Urothelium cell line (cell line): ENCODE data around the gene CAMKMT.

Experiments
- DNase-seq: peaks from one replicate; pipeline ENCODE4 v3.0.0; 2011; ENCODE audit warnings: low spot score, mixed read lengths
- FAIRE-seq: peaks from 2 replicates; lab custom pipeline; 2011; peaks lifted over from hg19 to GRCh38; lab: Jason Lieb, UNC

Gene CAMKMT

DNA sequence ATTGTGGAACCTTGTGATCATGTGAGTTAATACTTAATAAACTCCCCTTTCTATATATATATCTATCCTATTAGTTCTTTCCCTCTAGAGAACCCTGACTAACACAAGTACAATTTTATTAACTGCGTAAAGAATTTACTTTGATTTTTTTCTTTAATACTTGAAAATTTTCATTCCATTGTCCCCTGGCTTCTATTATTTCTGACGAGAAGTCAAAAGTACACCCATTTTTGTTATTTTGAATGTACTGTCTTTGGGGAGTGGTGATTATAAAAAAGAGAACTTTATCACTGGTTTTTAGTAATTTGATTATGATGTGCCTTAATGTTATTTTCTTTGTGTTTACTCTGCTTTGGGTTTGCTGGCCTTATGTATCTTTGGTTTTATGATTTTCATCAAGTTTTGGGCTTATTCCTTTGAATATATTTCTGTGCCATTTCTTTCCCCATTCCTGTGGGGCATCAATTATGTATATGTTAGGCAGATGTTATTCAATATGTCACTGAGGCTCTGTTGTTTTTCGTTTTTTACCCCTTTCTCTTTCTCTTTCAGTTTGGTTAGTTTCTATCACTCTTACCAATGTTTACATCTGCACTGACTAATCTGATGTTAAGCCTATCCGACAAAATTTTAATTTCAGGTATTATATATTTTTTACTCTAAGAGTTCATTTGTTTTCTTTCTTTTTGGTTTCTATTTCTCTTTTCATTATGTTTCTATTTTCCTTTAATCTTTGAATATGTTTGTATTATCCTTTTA, 271.4 kb downstream of the CAMKMT start:
- FAIRE-seq (no peak), DNase-seq (no peak)

DNA sequence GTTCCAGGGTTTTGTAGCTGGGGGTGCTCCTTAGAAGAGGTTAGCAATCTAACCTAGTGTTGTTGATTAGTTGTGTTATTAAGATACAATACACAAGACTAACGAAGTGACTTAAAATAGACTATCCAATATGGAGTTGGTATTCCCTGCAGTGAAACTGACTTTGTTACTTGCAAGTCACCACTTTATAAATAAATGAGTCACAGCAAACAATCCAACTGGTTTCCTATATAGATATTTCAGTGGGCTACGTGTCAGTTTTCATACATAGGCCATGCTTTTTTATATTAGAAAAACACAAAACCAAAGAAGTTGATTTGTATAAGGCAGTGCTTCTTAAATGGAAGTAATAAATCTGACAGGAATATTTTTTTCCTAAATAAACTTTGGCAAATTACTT, 274.0 kb downstream of the CAMKMT start:
- no peak for FAIRE-seq
- DNase-seq, result no peak

DNA sequence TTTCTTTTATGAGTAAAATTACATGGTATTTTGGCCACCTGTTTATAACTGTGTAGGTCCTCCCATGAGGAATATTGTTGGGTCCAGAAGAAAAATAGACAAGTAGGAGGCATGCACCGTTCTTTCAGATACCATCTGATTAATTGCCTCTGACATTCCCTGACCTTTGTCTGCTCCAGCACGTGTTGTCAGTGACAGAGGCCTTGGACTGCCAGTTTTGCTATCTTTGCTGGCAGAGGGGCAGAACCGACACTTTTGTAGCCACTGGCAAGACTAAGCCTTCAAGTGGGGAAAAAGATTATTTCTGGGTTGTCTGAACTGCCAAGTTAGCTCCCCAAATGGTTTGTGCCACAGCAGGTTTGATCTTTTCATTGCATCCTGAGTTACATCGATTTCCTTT, 276.9 kb downstream of the CAMKMT start:
- FAIRE-seq, result no peak
- no peak for DNase-seq

DNA sequence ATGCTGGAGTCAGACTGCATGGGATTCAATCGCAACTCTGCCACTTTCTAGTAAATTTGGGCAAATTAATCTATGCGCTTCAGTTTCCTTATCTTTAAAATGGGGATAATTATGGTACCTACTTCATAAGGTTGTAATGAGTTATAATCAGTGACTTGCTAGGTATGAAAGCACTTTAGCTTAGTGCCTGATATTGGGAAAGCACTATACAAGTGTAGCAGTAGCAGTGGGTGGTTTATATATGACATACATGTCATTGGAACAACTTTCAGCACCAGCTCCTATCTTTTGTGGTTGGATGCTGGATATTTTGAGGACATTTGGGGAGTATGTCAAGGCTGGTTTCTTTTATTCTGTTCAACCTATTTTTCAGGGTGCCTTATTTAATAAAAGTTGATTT, 277.7 kb downstream of the CAMKMT start:
- FAIRE-seq (no peak), DNase-seq (no peak)

DNA sequence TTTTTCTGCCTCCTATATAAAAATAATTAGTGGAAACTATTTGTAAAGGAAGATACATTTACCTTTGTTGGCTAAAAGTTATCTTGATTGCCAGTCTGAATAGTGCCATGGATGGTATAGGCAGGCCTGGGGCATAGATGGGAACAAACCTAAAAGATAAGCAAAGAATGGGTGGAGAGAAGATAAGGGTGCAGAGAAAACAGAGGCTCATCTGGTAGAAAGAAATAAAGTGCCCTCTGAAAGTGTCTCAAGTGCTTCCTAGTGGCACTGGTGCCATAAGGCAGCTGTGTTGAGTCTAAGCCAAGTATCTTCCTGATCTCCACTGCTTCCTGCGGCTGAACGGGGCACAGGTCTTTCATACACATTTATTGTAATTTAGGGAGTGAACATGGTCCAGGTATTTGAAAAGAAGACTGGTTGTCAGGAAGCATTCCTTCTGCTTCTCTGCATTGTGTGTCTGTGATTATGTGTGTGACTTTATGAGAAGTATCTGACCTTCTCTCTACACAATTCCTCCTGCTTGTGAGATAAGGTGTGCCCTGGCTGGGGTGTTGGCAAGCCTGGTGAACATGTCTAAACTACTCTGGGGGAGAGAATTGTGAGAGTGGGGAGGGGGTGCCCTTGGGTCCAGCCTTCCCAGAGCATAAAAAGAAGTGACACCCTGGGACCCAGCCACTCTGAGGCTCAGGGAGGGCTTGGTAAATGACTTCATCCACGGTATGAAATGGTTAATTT, 280.5 kb downstream of the CAMKMT start:
- FAIRE-seq, result no peak
- DNase-seq, result no peak

DNA sequence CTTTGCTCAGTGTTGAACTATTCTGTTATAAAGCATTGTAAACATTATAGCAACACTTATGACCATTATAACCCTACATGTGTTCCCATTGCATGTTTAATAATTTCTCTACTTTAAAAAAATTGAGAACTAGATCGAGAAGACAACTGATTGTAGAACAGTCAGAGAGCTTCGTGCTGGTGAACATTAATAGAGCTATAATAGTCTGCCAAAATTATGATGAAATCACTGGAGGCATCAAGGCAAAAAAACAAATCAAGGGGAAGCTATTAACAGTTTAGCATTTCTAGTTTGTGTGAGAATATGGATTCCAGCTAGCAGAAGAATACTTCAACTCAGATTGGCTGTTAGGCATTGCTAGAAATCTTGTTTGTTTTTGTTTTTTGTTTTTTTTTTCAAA, 284.2 kb downstream of the CAMKMT start:
- FAIRE-seq (no peak), DNase-seq (no peak)

DNA sequence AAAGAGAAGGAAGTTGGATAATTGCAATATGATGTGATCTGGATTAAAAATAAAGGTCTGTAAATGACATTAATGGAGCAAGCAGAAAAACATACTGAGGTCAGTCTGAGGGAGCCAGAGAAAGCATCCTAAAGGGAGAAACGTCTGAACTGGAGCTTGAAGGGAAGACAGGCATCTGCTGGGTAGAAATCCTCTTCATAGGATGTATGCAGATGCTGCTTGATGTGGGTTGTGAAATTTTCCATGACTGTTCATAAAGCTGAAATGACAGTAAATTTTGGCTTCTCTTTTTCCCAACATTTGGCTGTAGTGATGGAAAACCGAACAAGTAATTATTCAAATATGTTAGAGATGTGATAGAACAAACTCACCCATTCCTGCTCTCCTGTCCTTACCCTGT, 287.6 kb downstream of the CAMKMT start:
- no peak for FAIRE-seq
- DNase-seq, result no peak

DNA sequence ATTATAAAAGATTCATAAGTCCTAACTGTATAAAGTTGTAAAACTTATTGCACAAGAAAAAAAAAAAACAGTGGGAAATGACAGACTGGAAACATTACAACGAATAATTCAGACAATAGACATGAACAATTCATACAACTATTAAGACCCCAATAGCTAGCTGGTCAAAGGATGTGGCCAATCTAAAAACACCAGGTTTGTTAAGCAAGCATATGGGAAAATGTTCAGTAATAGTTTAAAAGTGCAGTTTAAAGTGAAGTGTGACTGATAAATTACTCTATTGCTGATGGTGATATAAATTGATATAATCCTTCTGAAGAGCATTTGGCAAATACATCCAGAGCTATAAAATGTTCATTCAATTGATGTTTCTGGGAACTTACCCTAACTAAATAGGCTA, 289.0 kb downstream of the CAMKMT start:
- FAIRE-seq, result no peak
- DNase-seq, result no peak

DNA sequence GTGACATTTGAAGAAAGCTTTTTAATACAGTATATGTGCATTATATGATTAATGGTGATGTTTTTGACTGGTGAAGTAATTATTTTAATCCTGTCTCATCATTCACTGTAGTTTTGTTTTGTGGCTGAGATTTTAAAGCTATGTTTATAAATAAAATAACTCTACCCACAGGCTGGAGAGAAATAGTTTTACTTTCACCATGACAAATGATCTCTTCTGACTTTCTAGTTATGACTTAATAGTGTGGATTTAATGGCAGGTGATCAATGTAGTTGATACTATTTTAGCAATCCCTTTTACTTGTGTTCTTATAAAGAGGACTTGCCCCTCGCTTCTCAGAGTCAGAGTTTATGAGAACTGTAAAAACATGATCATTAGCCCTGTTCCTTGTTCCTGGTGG, 290.2 kb downstream of the CAMKMT start:
- DNase-seq (no peak), FAIRE-seq (no peak)

DNA sequence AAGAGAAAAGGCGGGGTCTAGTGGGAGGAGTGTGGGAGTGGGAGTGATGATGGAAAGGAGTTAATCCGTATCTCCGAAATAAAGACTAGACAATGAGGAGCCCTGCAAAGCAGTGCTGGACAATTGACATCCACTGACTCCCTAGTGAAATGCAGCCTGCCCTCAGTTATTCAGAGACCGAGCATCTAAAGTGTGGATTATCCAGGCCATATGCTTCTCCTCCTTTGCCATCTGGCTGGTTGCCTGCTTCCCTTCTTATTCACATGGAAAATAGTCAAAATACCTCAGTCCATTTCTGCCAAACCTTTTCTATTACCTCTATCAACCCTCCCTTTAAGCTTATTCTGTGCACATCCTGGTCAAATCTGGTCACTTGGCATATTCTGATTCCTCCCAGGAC, 291.0 kb downstream of the CAMKMT start:
- DNase-seq, result no peak
- no peak for FAIRE-seq

DNA sequence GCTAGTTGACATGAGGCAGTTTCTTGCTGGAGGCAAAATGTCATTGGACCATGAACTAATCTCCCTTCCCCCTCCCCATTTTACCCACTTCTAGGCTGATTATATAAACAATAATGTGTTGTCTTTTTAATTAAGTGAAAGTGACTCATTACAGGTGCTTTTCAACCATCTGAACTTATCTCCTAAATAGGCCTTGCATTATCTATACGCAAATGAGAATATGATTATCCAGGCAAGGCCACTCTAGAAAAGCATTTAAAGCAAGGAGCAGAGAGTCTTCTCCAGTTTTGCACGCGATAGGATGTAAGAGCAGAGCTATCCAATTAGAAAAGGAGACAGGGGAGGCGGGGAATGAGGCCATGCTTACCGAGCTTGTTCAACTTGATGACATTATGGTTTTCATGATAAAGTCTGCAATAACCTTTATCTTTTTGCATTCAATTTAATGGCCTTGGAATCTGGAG, 293.7 kb downstream of the CAMKMT start:
- FAIRE-seq (no peak), DNase-seq (no peak)

DNA sequence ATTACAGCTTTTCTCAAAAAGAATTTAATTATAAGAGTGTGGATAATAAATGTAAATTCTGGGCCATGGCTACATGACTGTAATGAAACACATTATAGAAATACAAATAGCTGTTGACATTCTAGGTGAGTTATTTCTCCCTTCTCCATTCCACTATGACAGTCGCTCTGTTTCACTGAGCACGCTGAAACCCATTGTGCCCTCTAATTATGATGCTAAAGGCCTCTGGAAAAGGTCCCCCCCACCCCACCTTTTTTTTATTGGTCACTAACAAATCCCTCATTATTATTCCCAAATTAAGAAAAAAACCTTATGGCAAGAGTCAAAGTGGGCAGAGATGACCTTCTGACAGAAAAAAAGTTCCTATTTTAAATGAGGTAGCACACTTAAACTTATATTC, 294.7 kb downstream of the CAMKMT start:
- FAIRE-seq (no peak), DNase-seq (no peak)

DNA sequence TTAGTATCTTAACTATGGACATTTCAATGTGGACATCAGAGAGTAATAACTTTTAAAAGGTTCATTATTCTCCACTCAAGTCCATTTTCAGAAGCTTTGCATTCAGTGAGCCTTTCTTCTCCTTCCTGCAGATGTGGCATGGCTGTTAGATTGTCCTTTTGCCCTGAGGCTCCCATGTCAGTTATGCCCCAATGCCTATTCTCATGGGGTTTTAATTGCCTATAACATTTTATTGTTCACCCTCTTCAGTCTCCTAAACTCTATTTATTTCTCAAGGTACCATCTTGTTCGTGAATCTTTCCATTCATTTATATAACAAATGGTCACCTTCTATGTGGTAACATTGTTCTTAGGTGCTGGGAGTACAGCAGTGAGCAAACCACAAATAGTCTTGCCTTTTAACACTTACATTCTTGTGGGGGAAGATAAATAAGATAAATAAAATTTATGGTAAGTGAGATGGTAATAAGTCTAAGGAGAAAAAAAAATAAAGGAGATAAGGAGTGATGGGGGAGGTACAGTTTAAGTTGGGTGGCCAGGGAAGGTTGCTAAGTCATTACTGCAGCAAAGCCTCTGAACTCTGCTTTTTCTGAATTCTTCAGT, 301.8 kb downstream of the CAMKMT start:
- no peak for DNase-seq
- no peak for FAIRE-seq

DNA sequence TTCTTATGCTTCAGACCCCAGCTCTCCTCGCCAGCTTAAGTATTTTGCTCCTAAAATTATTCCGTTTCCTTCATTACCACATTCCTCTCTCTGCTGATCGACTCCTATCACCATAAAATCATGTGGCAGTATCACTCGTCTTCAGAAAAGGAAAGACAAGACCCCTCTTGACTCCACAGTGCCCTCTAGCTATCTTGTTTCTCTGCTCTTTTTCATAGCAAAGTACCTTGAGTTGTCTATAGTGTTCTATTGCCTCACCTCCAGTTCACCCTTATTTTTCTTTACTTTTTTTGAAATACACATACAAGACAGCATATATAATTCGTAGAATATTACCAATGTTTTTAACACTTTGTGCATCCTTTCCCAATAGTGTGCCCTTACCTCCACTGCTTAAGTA, 306.6 kb downstream of the CAMKMT start:
- FAIRE-seq, result no peak

DNA sequence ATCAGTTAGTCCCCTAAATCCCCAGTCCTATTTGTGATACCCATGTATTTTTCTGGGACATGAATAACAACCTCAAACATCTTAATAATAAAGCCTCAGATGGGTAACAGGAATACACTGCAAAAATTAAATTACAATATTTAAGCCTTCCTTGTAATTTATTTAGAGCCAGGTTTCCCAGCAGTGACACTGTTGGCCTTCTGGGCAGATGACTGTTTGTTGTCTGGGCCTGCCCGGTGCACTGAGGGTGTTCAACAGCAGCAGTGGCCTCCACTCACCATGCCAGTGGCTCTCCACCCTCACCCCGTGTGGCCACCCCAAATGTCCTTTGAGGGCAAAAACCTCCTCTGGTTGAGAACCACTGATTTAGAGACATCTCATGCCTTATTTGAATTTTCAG, 309.5 kb downstream of the CAMKMT start:
- DNase-seq (no peak), FAIRE-seq (no peak)

More for the DNA sequence above, 306.6 kb downstream of the CAMKMT start:
- no peak for DNase-seq

DNA sequence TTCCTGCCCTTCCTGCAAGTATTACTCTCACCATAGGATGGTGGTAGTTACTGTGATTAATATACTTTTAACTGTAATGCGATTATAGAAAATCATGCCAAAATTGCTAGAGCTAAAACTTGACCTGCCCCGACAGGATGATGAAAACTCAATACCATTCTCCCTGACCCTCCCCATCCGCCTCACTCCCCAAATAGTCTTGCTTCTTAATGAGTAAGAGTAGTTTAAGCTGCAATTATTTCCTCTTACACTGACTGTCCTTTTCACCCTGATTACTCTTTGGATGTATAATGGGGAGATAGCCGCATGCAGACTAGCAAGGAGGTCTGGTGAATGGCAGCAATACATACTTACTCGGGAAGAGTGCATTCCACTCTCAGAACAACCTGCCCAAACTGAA, 310.2 kb downstream of the CAMKMT start:
- FAIRE-seq (no peak), DNase-seq (no peak)

DNA sequence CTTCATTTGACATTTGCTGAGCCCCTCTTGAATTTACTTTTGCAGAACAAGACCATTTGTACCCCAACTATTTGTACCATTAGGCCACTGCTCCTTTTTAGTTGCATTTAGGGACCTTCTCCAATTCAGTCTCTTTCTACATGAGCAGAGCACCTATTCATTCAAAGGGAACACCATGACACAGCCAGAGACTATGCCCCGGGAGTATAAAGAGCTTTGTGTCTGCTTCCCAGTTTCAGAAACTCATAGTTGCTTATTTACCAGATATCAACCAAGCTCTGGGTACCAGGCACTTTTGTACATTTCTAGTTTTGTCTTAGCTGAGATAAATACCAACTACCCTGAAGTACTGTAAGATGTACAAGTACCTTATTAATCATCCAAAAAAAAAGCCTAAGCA, 310.7 kb downstream of the CAMKMT start:
- DNase-seq (no peak), FAIRE-seq (no peak)

DNA sequence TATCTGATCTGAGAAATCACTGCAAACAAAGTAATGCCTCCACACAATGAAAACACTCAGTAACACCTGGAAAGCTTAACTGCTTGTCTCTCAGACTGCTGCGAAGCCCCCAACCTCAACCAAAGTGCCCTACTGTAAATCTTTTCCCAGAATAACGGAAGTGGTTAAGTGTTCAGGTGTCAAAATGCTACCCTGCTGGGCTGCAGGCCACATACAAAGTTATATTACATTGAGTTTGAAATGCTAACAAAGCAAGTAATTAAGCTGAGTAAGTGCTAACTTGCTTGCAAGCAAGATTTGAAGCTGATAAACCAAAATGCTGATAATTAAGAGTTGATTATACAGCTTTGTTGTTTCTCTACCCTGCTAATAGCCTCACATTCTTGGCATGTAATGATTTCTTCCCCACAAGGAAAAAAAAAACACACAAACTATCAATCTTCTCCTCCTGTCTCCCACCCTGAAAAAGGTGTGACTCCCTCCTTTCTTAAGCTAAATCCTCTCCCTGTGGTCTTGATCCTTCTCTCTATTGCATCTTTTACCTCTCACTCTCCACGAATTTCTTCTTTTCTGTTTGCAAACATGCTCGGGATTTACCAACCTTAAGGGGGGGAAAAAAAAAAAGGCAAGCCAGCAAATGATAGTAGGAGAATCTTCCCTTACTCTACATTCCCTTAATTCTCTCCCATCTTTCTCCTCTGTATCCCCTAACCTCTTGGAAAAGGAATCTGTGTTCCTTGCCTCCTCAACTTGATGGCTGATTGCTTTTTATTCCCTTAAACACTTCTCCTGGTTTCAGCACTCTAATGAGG, 312.9 kb downstream of the CAMKMT start:
- FAIRE-seq, result no peak

DNA sequence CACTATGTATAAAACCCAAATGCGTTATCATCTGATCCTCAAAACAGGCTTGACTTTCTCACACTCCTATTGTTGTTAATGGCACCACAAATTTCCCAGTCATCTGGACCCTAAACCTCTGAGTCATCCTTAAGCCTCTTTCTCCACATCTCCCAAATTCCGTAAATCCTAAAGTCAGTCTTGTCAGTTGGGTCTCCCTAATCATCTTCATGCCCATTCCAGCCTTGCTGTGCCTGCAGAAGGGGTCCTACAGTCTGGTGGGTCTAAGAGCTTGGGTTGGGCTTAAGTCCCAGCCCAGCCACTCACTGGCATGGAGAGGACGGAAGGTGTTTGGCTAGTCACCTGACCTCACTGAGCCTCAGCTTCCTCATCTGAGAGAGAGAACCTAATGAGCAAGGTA, 314.6 kb downstream of the CAMKMT start:
- FAIRE-seq (no peak), DNase-seq (no peak)

More for the DNA sequence above, 312.9 kb downstream of the CAMKMT start:
- no peak for DNase-seq

DNA sequence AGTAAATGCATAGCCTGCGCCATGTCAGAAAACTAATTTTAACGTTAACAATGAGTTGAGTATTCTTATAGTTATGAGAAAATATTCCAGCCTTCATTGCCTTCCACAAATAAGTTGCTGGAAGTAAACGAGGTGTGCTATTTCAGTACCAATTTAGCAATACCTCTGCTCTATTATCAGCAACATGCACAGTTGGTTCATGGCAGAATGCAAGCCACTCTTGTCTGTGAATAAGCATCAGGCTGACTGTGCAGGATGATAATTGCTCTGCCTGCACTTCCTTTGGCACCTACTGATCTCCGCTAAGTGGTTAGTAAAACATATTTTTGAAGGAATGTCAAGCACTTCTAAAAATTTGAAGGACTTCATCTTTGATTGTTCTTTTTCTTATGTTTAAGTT, 317.8 kb downstream of the CAMKMT start:
- DNase-seq (no peak), FAIRE-seq (no peak)

DNA sequence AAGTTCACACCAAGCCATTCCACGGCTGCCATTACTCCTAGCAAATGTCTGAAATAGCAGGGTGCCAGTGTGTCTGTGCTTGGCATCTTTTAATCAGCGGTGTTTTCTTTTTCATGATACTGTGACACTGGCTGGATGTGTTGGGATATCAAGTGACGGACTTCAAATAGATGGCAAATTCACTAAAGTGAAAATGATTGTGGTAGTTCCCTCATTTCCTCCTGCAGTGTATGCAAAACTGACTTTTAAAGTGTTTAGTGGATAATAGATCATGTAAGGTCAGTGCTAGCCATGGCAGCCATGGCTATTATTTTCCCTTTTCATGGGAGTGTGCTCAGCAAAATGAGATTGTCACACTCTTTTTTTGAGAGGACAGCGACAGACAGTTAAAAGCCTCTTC, 318.2 kb downstream of the CAMKMT start:
- FAIRE-seq, result no peak
- DNase-seq, result no peak
